GM23248 (cell line): ENCODE results near the gene DENND10. TPM values are rescaled to one million over a fixed set of nuclear protein-coding genes. Genes with fewer than 3 reads are reported as not detected.
"Not testable (repeated sequence)": the region's sequence is repeated elsewhere in the genome, so short reads cannot be mapped to it uniquely, and the experiment has no call there.

Experiments used
- DNase-seq: peaks from one replicate; pipeline ENCODE4 v3.0.0-alpha.2; 2015
- H2AFZ ChIP-seq: fragments of 200-600 bp; sonication (generic); 2 replicates; pipeline ENCODE4 v1.6.1; 2016; ENCODE audit warnings: antibody characterized with exemption
- H3F3A ChIP-seq: fragments of 200-600 bp; sonication (generic); 2 replicates; pipeline ENCODE4 v1.6.1; 2016; ENCODE audit warnings: mild to moderate bottlenecking, antibody characterized with exemption, mixed run types; ENCODE audit not compliant: insufficient read depth
- H3K27ac ChIP-seq: fragments of 200-600 bp; sonication (generic); 2 replicates; pipeline ENCODE4 v1.5.1; 2016; ENCODE audit warnings: mild to moderate bottlenecking
- H3K27me3 ChIP-seq: fragments of 200-600 bp; sonication (generic); replicated peaks from 2 replicates; pipeline ENCODE4 v1.6.1; 2016; ENCODE audit warnings: mild to moderate bottlenecking; ENCODE audit not compliant: insufficient read depth
- H3K36me3 ChIP-seq: fragments of 200-600 bp; sonication (generic); 2 replicates; pipeline ENCODE4 v1.6.1; 2016; ENCODE audit warnings: low read depth, mild to moderate bottlenecking
- H3K4me1 ChIP-seq: fragments of 200-600 bp; sonication (generic); 2 replicates; pipeline ENCODE4 v1.6.1; 2016; ENCODE audit warnings: mild to moderate bottlenecking; ENCODE audit not compliant: insufficient read depth
- H3K4me2 ChIP-seq: fragments of 200-600 bp; sonication (generic); one replicate; pipeline ENCODE4 v1.6.1; 2016; ENCODE audit warnings: mild to moderate bottlenecking; ENCODE audit not compliant: unreplicated experiment
- H3K4me3 ChIP-seq: fragments of 200-600 bp; sonication (generic); 2 replicates; pipeline ENCODE4 v1.5.1; 2016; ENCODE audit warnings: mild to moderate bottlenecking
- H3K79me2 ChIP-seq: fragments of 200-600 bp; sonication (generic); 2 replicates; pipeline ENCODE4 v1.6.1; 2016; ENCODE audit warnings: mild to moderate bottlenecking; ENCODE audit not compliant: insufficient read depth
- H3K9ac ChIP-seq: fragments of 200-600 bp; sonication (generic); 2 replicates; pipeline ENCODE4 v1.6.1; 2016; ENCODE audit warnings: mild to moderate bottlenecking
- H3K9me2 ChIP-seq: fragments of 200-600 bp; sonication (generic); 2 replicates; pipeline ENCODE4 v1.6.1; 2016; ENCODE audit warnings: mixed run types, mild to moderate bottlenecking, moderate library complexity; ENCODE audit not compliant: insufficient read depth
- H3K9me3 ChIP-seq: fragments of 200-600 bp; sonication (generic); one replicate; pipeline ENCODE4 v1.6.1; 2017; ENCODE audit warnings: low read depth
- H4K20me1 ChIP-seq: fragments of 200-600 bp; sonication (generic); 2 replicates; pipeline ENCODE4 v1.6.0; 2016; ENCODE audit not compliant: insufficient read depth
- EZH2 ChIP-seq: fragments of 200-600 bp; sonication (generic); IDR thresholded peaks from 2 replicates; pipeline ENCODE4 v1.6.1; 2018; ENCODE audit warnings: antibody characterized with exemption, mild to moderate bottlenecking; ENCODE audit not compliant: insufficient read depth, poor library complexity, severe bottlenecking
- EZH2phosphoT487 ChIP-seq: fragments of 200-600 bp; sonication (generic); IDR thresholded peaks from 2 replicates; pipeline ENCODE4 v1.6.1; 2018; ENCODE audit warnings: antibody characterized with exemption, moderate library complexity, mild to moderate bottlenecking, low read depth; ENCODE audit not compliant: insufficient read depth
- WGBS, 2 experiments: methylation state at CpG; one replicate each; pipeline ENCODE4 v1.1.6; 2015 to 2017; ENCODE audit warnings: low lambda C conversion rate in 2 of 2, low coverage in 1 of 2; ENCODE audit errors: missing lambda C conversion rate in 2 of 2; 5-methylcytosine and 5-hydroxymethylcytosine counted together
- in situ Hi-C: fragments of 300-500 bp; cut with MboI; formaldehyde crosslinking; loops from 2 replicates; pipeline ENCODE4 v1.15.0; 2020
- polyA plus RNA-seq: library from polyadenylated mRNA; unstranded; fragments of >200 nt; fragmentation: Nextera tagmentation; extraction: Ambion mirVana; gene quantifications from 2 replicates; pipeline ENCODE4 v1.2.1, GENCODE V29; 2016
- total RNA-seq: library from RNA; depleted of rRNA; stranded (reverse); fragments of >200 nt; shearing (Covaris generic); gene quantifications from 2 replicates; pipeline ENCODE4 v1.2.3, GENCODE V29; 2014

DENND10 gene
- total and polyA plus RNA-seq, 2 experiments from 2014 or later: 76.1 to 82.9 TPM

DNA sequence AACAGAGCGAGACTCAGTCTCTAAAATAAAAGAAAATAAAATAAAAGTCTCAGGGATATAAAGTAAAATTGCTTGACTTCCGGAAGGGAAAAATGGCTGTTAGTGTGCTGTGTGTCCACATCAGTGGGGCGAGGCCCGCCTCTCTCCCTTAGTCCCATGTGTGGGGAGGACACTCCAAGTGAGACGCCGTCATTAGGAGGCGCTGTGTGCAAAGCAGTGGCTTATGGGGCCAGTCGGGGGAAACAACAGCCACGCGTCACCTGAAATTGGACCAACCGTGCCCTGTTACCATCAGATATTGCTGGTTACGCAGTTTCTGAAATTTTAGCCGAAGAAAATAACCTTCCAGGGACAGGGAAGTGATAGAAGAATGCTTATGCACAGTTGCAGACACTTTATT, 45.8 kb downstream of the DENND10 start:
- in situ Hi-C loops: no loop called here

GRCh38 chr10:119151601-119152000, 47.7 kb downstream of the DENND10 start:
- H3K27ac ChIP-seq, DNase-seq, H2AFZ ChIP-seq, H3K4me3 ChIP-seq, H3K9ac ChIP-seq, H3K4me2 ChIP-seq, H3K36me3 ChIP-seq, H3K27me3 ChIP-seq, in situ Hi-C loops, H3K9me3 ChIP-seq, H3K79me2 ChIP-seq, H3F3A ChIP-seq, H3K9me2 ChIP-seq, H4K20me1 ChIP-seq, H3K4me1 ChIP-seq: not testable (repeated sequence)
- WGBS, 2 experiments: 99% methylated on average over 6 of the region's 6 CpGs

More for the DNA sequence above, 45.8 kb downstream of the DENND10 start:
- Histone ChIP-seq H4K20me1 (no peaks in the 10 kb centered on the region), H3K27me3 (no peaks in the 10 kb centered on the region), H3K4me1 (no peaks in the 10 kb centered on the region), H3K9ac (no peak overlapping the region), H3K9me3 (no peaks in the 10 kb centered on the region), H3F3A (0 out of 2 replicates have a peak, but pooled peaks cover 5% of the 10 kb centered on the region), H3K36me3 (peaks cover 4% of the 10 kb centered on the region; the same call in 1 of the 2 replicates), H3K9me2 (no peaks in the 10 kb centered on the region), H3K4me2 (no peak overlapping the region), H3K4me3 (no peak overlapping the region), H3K79me2 (no peaks in the 10 kb centered on the region), H2AFZ (no peak overlapping the region), H3K27ac (no peak overlapping the region)
- no peak for DNase-seq
- WGBS, 2 experiments: 80 to 83% methylated on average over 13 of the region's 13 CpGs
- TF ChIP-seq EZH2phosphoT487: no peak
- no peak for TF ChIP-seq EZH2

DNA sequence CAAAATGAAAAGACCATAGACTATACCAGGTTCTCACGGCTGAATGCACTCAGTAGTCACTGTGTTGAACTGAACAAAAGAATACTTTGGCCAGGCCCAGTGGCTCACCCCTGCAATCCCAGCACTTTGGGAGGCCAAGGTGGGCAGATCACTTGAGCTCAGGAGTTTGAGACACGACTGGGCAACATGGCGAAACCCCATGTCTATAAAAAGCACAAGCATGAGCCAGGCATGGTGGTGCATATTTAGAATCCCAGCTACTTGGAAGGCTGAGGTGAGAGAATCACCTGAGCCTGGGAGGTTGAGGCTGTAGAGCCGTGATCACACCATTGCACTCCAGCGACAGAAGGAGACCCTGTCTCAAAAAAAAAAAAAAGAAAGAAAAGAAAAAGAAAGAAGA, 49.1 kb downstream of the DENND10 start:
- DNase-seq: no peak
- Histone ChIP-seq H3K9me2 (no peaks in the 10 kb centered on the region), H3K36me3 (peaks cover 15% of the 10 kb centered on the region; the same call in 1 of the 2 replicates), H3K4me3 (no peak overlapping the region), H3K9me3 (no peaks in the 10 kb centered on the region), H3F3A (no peaks in the 10 kb centered on the region), H3K4me2 (no peak overlapping the region), H3K79me2 (no peaks in the 10 kb centered on the region), H4K20me1 (no peaks in the 10 kb centered on the region), H3K9ac (no peak overlapping the region), H3K27me3 (no peaks in the 10 kb centered on the region), H2AFZ (no peak overlapping the region), H3K27ac (no peak overlapping the region), H3K4me1 (no peaks in the 10 kb centered on the region)
- 91 to 92% methylated on average over 5 of the region's 5 CpGs for whole genome bisulfite sequencing, 2 experiments
- no peak for TF ChIP-seq EZH2
- no peak for TF ChIP-seq EZH2phosphoT487
- in situ Hi-C loops: no loop called here

DNA sequence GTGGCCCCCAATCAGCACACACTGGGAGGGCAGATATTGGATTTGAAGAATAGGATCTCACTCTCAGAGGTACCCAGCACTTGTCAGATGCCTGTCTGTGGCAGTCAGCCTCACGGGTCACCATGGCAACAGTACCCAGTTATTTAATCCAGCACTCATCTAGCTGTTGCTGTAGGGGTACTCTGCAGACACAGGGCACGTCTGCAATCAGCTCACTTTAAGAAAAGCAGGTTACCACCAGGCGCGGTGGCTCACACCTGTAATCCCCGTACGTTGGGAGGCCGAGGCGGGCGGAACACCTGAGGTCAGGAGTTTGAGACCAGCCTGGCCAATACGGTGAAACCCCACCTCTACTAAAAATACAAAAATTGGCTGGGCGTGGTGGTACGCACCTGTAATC, 49.7 kb downstream of the DENND10 start:
- H3K4me3 ChIP-seq: no peak overlapping the region
- no peaks in the 10 kb centered on the region for H3K4me1 ChIP-seq
- H3K27me3 ChIP-seq: no peaks in the 10 kb centered on the region
- no peak for TF ChIP-seq EZH2phosphoT487
- no peak for TF ChIP-seq EZH2
- H3K9ac ChIP-seq: no peak overlapping the region
- no peaks in the 10 kb centered on the region for H3K9me2 ChIP-seq
- WGBS, 2 experiments: 92 to 94% methylated on average over 12 of the region's 12 CpGs
- H3K36me3 ChIP-seq: peaks cover 15% of the 10 kb centered on the region; the same call in 1 of the 2 replicates
- H3K79me2 ChIP-seq: no peaks in the 10 kb centered on the region
- H4K20me1 ChIP-seq: no peaks in the 10 kb centered on the region
- H3K27ac ChIP-seq: no peak overlapping the region
- no peak for DNase-seq
- no peaks in the 10 kb centered on the region for H3K9me3 ChIP-seq
- H3K4me2 ChIP-seq: no peak overlapping the region
- in situ Hi-C loops: no loop called here
- no peaks in the 10 kb centered on the region for H3F3A ChIP-seq
- H2AFZ ChIP-seq: no peak overlapping the region

DNA sequence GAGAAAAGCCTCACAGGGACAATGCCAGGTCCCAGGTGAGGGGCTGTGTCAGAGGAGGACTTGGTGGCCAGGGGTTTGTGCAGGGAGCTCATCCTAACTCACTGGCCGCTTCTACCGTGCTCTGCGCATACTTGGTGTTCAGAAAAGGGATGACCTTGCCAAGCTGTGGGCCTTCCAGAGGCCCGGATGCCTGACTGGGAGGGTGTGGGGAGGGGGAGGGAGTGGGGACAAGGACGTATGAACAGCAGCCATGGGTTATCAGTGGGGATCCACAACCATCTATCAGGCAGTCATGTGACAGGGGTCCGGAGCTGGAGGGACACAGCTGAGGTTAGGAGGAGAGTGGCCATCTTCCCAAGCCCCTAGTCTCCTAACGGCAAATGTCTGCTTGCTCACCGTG, 55.4 kb downstream of the DENND10 start:
- Histone ChIP-seq H3K9me2 (no peaks in the 10 kb centered on the region), H3K4me3 (no peak overlapping the region), H2AFZ (no peak overlapping the region), H3K4me2 (no peak overlapping the region), H3K79me2 (no peaks in the 10 kb centered on the region), H3K27ac (no peak overlapping the region), H3K4me1 (no peaks in the 10 kb centered on the region), H3K27me3 (no peaks in the 10 kb centered on the region), H3K9me3 (no peaks in the 10 kb centered on the region), H3F3A (0 out of 2 replicates have a peak, but pooled peaks cover 5% of the 10 kb centered on the region), H4K20me1 (no peaks in the 10 kb centered on the region), H3K9ac (no peak overlapping the region), H3K36me3 (peaks cover 11% of the 10 kb centered on the region; the same call in 1 of the 2 replicates)
- in situ Hi-C loops: no loop called here
- WGBS, 2 experiments: 81 to 84% methylated on average over 6 to 8 of the region's 8 CpGs
- no peak for TF ChIP-seq EZH2phosphoT487
- TF ChIP-seq EZH2: no peak
- DNase-seq: no peak
